Embryonic facial prominence (tissue), 1 donor: Measurements from ENCODE around the gene OR52E2.
"Not testable (repeated sequence)": the region's sequence is repeated elsewhere in the genome, so short reads cannot be mapped to it uniquely, and the experiment has no call there.

Source experiments
- DNase-seq: peaks from one replicate; pipeline ENCODE4 v3.0.0-alpha.2; 2016; ENCODE audit errors: extremely low spot score

OR52E2 gene

DNA sequence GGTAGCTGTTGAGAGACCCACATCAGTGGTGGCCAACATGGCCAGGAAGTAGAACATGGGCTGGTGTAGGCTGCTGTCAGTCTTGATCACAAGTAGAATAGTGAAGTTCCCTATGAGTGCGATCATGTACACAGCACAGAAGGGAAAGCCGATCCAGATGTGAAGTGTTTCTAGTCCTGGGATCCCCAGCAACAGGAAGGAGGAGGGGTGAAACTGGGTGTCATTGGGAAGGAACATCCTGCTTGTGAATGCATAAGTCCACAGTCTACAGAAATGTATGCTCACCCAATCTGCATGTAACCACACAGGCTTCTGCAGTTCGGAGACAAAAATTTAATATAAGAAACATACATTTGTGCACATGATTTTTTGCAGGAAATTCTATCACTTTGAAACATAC is at the start of gene OR52E2:
OR52E2 (minus strand) TSS at position 237 of the 400 bp plus-strand sequence; CDS start at position 237, 0 bp downstream.
- no peak for DNase-seq

DNA sequence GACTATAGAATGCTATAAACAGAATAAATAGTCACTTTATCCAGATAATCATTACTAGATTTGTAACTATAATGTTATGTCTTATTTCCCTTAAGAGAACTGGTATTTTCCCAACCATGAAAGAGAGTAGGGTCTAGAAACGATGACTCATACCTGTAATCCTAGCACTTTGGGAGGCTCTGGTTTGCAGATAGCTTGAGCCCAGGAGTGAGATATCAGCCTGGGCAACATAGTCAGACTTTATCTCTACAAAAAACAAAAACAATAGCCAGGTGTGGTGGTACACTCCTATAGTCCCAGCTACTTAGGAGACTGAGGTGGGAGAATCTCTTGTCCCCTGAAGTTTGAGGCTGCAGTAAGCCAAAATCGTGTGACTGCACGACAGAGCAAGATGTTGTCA is 47.9 kb upstream of the OR52E2 start:
- DNase-seq = no peak

DNA sequence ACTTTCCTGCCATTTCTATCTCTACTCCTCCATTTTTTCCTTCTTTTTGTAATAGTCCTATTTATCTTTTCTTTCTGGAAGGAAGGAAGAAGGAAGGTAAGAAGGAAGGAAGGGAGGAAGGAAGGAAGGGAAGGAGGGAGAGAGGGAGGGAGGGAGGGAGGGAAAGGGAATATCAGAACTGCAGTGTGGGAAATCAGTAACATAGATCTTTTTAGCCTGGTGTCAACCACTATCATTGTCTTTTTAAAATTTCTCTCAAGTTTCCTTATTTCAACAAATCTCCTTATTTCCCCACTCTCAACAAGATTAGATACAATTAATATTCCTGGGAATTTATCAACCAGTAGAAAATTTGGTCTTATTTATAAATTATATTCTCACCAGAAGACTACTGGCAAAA is 43.6 kb upstream of the OR52E2 start:
- no peak for DNase-seq

GRCh38 chr11:5102246-5102645 is 42.8 kb upstream of the OR52E2 start:
- no peak for DNase-seq

GRCh38 chr11:5096011-5096410 is 36.6 kb upstream of the OR52E2 start:
- DNase-seq = no peak

GRCh38 chr11:5092821-5093585 is 33.6 kb upstream of the OR52E2 start:
- DNase-seq = no peak

- no peak for DNase-seq
Observed at GRCh38 chr11:5090668-5091067, 31.2 kb upstream of the OR52E2 start.

DNA sequence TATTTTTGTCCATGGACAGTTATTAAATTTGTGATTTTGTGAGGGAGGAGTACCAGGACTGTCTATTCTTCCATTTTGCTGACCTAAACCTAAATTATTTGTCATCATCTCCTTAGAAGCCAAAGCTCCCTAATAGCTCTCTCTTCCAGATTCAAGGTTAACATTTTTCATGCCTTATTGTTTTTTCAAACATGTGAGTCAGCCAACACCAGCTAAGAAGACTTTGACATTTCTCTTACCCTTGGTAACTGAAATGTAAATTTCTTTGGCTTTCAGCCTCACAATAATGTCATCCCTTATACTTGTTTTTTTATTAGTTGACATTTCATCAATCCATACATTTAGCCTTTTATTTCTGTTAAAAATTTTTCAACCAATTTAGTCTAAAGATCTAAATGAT is 29.1 kb upstream of the OR52E2 start:
- DNase-seq = no peak

DNA sequence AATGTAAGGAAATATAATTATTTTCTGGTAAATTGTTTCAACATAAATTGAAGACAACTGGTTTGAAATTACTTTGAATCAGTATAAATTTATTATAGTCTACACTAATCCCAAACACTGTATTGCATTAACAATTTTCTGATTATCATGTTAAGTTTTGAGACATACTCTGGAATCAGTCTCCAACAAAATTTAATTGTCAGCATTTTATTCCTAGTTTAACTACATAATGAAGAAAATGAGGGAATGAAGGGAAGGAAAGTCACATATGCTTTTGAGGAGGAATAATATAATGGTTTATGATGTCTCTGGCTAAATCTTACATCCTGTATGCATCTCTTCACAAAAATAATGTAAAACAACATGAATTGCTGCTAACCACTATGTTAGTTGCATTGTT is 24.2 kb upstream of the OR52E2 start:
- no peak for DNase-seq

GRCh38 chr11:5081405-5081804 is 22.0 kb upstream of the OR52E2 start:
- no peak for DNase-seq

GRCh38 chr11:5071799-5072198 is 12.4 kb upstream of the OR52E2 start:
- no peak for DNase-seq

- DNase-seq = no peak
Observed at GRCh38 chr11:5069272-5069671, 9.8 kb upstream of the OR52E2 start, which contains the start of gene OR52E1. OR52E1 (plus strand) TSS chr11:5069572.

DNA sequence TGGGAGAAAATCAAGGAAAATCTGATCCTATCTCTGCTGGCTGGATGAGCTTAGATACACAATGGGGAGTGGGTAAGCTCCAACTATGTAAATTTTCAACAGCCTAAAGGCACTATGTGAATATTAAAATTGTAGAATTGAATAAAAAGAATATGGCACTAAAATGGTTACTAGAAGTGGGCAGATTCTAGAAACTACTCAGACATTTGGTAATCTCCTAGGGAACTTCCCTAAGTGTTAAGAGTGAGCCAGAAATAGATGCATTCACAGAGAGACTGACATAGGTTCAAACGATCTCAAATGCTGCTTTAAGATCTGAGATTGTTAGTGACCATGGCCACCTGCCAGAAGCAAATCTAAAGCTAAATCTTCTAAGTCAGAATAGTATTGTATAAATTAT is 5.6 kb upstream of the OR52E2 start:
- DNase-seq = no peak

DNA sequence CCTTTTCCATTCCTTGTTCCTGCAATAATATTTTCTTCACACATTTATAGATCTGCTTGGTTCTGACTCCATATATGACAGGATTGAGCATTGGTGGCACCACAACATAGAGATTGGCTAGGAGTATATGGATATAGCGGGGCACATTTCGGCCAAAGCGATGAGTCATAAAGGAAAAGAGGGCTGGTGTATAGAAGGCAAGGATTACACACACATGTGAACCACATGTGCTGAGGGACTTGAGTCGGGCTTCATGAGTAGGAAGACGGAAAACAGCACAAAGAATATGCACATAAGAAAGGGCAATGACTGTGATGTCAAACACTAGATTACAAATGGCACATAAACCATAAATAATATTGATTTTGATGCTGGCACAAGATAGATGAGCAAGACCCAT is 748 bp downstream of the OR52E2 start:
- not testable (repeated sequence) for DNase-seq

GRCh38 chr11:5046754-5047330 is 12.6 kb downstream of the OR52E2 start:
- DNase-seq = no peak

DNA sequence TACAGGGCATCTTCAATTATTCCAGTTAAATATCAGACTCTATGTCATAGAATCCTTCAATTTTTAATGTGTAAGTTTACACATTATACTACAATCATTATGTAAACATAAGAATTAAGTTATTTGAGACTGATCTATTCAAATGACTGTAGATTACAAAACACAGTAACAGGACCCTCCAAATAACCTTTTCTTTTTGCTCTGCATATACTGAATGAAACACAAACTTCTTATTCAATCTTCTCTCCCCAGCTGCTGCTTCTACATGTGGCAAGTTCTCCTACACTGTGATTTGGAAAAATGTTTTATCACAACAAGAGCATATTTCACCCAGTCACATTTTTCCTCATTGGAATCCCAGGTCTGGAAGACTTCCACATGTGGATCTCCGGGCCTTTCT is 13.2 kb downstream of the OR52E2 start, which contains the start of gene OR52J3:
OR52J3 (plus strand) TSS at position 301 of the 400 bp plus-strand sequence; CDS start at position 301, 0 bp downstream.
- DNase-seq = no peak

GRCh38 chr11:5043380-5043779 is 16.0 kb downstream of the OR52E2 start:
- no peak for DNase-seq

DNA sequence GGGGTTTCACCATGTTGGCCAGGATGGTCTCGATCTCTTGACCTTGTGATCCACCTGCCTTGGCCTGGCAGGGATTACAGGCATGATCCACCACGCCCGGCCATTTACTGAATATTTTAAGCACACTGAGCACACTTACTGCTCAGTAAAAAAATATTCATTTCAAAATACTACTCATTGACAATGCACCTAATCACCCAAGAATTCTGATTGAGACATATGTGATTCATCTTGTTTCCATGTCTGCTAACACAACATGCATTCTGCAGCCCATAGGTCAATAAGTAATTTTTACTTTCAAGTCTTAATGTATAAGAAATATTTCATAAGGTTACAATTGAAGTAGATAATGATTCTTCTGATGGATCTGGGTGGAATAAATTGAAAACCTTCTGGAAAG is 17.3 kb downstream of the OR52E2 start:
- no peak for DNase-seq

- no peak for DNase-seq
Observed at GRCh38 chr11:5040876-5041275, 18.6 kb downstream of the OR52E2 start.

- DNase-seq = no peak
Observed at GRCh38 chr11:5038341-5038740, 21.1 kb downstream of the OR52E2 start.

DNA sequence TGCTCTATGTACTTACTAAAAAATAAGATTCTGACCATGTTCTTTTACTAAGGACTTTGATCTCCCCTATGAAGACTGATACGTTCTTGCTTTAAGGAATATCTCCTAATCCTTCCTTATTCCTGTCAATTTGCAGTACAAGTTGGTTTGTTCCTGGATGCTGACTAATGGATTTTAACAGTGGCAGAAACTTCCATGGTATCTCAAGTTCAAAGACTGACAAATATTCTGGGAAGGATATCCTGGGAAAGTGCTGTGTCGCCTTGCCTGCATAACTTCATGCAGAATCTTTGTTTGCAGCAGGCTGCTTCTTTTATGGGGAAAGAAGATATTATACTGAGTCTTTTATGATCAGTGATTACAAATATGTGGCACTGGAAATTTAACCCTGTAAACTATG is 21.5 kb downstream of the OR52E2 start:
- DNase-seq = no peak

- DNase-seq = no peak
Observed at GRCh38 chr11:5036669-5037068, 22.8 kb downstream of the OR52E2 start.

- DNase-seq = no peak
Observed at GRCh38 chr11:5021996-5022395, 37.4 kb downstream of the OR52E2 start.
